Heart left ventricle (tissue), 13 donors: ENCODE measurements around the gene ROBO1.

Experiments
- CTCF ChIP-seq, 12 donors: fragments of 200-600 bp; sonication (generic) in 4 of 12; IDR thresholded peaks; one replicate each; pipeline versions ENCODE4 v1.5.0 to v1.8.0; 2018 to 2022; ENCODE audit warnings: antibody characterized with exemption in 12 of 12, mild to moderate bottlenecking in 5 of 12
- POLR2A ChIP-seq, 2 donors: fragments of 450-650 bp; IDR thresholded peaks; one replicate each; pipeline ENCODE4 v1.6.1; 2017; ENCODE audit warnings: antibody characterized with exemption in 2 of 2, mild to moderate bottlenecking in 2 of 2, moderate library complexity in 2 of 2
- donor health status: ischemic (EF 13 %, LVEDD 7.1; RV severe dilation, severe dysfunction).
- donor health status: DM: no; HTN: yes; CAD: no.
- donor health status: DM: no; HTN: no; CAD: no.
- donor health status: ischemic (EF 25% LVEDD 6.9; RV normal size, moderate dysfunction).
- donor health status: ischemic (EF 25% LVEDD 5.7; RV mildly dilated, moderate dysfunction).
- donor health status: ischemic (EF 35%, LVEDD 5.7; RV mildly dilated, moderate dysfunction).
- donor health status: nonischemic (EF 11% LVEDD 7.7; RV severe dilation, severe dysfunction).
- donor health status: DM: yes; HTN: yes; CAD: no.
- donor health status: PGD.
- donor health status: ischemic (EF 29% LVEDD 5.4; RV normal size, mild dysfunction).
- donor health status: nonischemic (EF 23%, LVEDD 6.1; RV moderate dilation, normal function).

GRCh38 chr3:79586232-79586631 is 181.6 kb downstream of the ROBO1 start:
- TF ChIP-seq CTCF (IDR thresholded peaks at IDR 0.05) (no peak), POLR2A (IDR thresholded peaks at IDR 0.05) (no peak)
